ENCODE results near the gene TEP1. TPM values are rescaled to one million over a fixed set of nuclear protein-coding genes. Genes with fewer than 3 reads are reported as not detected.

Gene TEP1
- total and polyA plus RNA-seq, 2 donors (not counting 1 experiment from before 2014, with no cell fraction given) = 10.5 to 21.6 TPM

DNA sequence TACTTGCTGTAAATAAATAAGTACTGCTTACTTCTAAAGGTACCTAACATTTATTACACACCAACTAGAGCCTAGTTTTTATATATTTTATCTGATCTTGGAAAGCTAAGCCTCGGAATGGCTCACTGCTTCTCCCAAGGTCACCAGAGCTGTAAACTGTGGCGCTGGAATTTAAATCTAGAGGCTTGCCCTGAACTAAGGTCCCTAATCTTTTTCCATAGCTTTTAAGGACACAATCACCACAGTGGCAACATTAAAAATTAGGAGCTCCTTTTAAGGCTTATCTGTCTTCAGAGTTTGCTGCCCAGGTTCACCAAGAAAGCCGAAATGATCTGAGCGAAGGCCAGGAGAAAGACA, 80.9 kb downstream of the TEP1 start:
- Histone ChIP-seq H3K4me3 (replicated peaks in 1 of 4; ENCODE audit: control extremely low read depth in 1 of 4, insufficient read depth in 1 of 4, low read depth in 3 of 4, low read length in 4 of 4) (peak overlapping the region; percentile 61 to 79 (median 71)), H4K20me1 (ENCODE audit: control insufficient read depth, extremely low read depth, insufficient read depth, low read length) (no peaks in the 10 kb centered on the region), H3K27ac (ENCODE audit: insufficient read depth, low read length) (peak overlapping the region; percentile 73), H2AFZ (ENCODE audit: low read length) (no peak overlapping the region), H3K4me1 (ENCODE audit: control insufficient read depth, extremely low read depth, insufficient read depth, low read length) (no peaks in the 10 kb centered on the region), H3K79me2 (ENCODE audit: control insufficient read depth, insufficient read depth, low read length) (peaks cover 33% of the 10 kb centered on the region), H3K4me2 (ENCODE audit: extremely low read depth, insufficient read depth, low read length) (peak overlapping the region; percentile 20), H3K9me3 (ENCODE audit: control insufficient read depth, insufficient read depth, low read depth, low read length) (no peaks in the 10 kb centered on the region), H3K27me3 (ENCODE audit: control insufficient read depth, insufficient read depth, low read length) (no peaks in the 10 kb centered on the region), H3K36me3 (ENCODE audit: control insufficient read depth, insufficient read depth, low read length) (no peaks in the 10 kb centered on the region), H3K9ac (ENCODE audit: insufficient read depth, low read length) (no peak overlapping the region)
- no peak for TF ChIP-seq EZH2 (IDR thresholded peaks at IDR 0.05; ENCODE audit: low read length, missing control alignments)
- TF ChIP-seq, protein P1, sequence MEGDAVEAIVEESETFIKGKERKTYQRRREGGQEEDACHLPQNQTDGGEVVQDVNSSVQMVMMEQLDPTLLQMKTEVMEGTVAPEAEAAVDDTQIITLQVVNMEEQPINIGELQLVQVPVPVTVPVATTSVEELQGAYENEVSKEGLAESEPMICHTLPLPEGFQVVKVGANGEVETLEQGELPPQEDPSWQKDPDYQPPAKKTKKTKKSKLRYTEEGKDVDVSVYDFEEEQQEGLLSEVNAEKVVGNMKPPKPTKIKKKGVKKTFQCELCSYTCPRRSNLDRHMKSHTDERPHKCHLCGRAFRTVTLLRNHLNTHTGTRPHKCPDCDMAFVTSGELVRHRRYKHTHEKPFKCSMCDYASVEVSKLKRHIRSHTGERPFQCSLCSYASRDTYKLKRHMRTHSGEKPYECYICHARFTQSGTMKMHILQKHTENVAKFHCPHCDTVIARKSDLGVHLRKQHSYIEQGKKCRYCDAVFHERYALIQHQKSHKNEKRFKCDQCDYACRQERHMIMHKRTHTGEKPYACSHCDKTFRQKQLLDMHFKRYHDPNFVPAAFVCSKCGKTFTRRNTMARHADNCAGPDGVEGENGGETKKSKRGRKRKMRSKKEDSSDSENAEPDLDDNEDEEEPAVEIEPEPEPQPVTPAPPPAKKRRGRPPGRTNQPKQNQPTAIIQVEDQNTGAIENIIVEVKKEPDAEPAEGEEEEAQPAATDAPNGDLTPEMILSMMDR (conservative IDR thresholded peaks at IDR 0.05 in 1 of 2, IDR thresholded peaks at IDR 0.05 in 1 of 2; ENCODE audit: low read depth in 1 of 2, low read length in 2 of 2) = no peak
- peak; percentile 8 to 11 for DNase-seq (ENCODE audit: low read depth in 2 of 2)

DNA sequence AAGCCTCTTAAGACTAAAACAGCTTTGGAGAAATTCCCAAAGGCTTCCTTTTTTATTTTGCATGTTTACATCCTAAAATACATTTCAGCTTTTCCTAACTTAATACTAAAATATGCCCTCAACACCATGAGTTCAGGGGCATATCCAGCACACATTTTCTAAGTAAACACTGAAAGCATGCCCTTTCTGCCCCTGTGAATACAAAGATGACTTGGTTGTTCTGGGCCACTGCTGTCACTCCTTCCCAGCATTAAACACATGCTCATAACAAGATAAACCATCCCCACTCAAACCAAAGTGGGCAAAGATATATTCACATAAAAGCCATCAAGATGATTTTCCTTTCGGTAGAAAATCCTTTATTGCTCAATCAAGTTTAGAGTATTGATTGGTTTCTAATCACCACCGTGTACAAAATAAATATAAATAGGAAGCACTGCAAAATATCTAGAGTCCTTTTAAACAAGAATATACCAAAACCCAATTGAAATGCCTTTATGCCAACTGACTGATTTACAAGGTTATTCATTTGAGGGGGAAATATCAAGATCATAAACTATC, 82.2 kb downstream of the TEP1 start:
- H3K9me3 ChIP-seq (ENCODE audit: control insufficient read depth, insufficient read depth, low read depth, low read length) = no peaks in the 10 kb centered on the region
- H3K4me1 ChIP-seq (ENCODE audit: control insufficient read depth, extremely low read depth, insufficient read depth, low read length) = no peaks in the 10 kb centered on the region
- TF ChIP-seq, protein P1 (conservative IDR thresholded peaks at IDR 0.05 in 1 of 2, IDR thresholded peaks at IDR 0.05 in 1 of 2; ENCODE audit: low read depth in 1 of 2, low read length in 2 of 2) = no peak
- no peak for TF ChIP-seq EZH2 (IDR thresholded peaks at IDR 0.05; ENCODE audit: low read length, missing control alignments)
- no peak overlapping the region for H3K9ac ChIP-seq (ENCODE audit: insufficient read depth, low read length)
- no peak overlapping the region for H2AFZ ChIP-seq (ENCODE audit: low read length)
- H3K27ac ChIP-seq (ENCODE audit: insufficient read depth, low read length) = no peak overlapping the region
- peaks cover 33% of the 10 kb centered on the region for H3K79me2 ChIP-seq (ENCODE audit: control insufficient read depth, insufficient read depth, low read length)
- H3K4me2 ChIP-seq (ENCODE audit: extremely low read depth, insufficient read depth, low read length) = peak overlapping the region; percentile 23
- H3K36me3 ChIP-seq (ENCODE audit: control insufficient read depth, insufficient read depth, low read length) = no peaks in the 10 kb centered on the region
- H4K20me1 ChIP-seq (ENCODE audit: control insufficient read depth, extremely low read depth, insufficient read depth, low read length) = no peaks in the 10 kb centered on the region
- no peak for DNase-seq (ENCODE audit: low read depth in 2 of 2)
- H3K4me3 ChIP-seq (replicated peaks in 1 of 4; ENCODE audit: control extremely low read depth in 1 of 4, insufficient read depth in 1 of 4, low read depth in 3 of 4, low read length in 4 of 4) = peak overlapping the region in 2 of 4 experiments; percentile 25 to 41
- no peaks in the 10 kb centered on the region for H3K27me3 ChIP-seq (ENCODE audit: control insufficient read depth, insufficient read depth, low read length)

DNA sequence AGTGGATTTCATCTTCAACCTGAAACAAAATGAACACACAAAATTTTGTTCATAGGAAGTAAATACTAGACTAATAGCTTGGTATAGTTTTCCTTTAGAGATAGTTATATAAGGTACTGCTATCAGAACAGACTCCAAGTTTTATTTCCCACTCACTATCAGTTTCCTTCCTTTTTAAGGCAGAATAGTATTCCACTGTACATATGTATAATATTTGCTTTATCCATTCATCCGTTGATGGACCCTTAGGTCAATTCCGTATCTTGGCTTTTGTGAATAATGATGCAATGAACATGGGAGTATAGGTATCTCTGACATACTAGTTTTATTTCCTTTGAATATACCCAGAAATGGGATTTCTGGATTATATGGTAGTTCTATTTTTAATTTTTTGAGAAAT, 83.9 kb downstream of the TEP1 start:
- Histone ChIP-seq H3K36me3 (ENCODE audit: control insufficient read depth, insufficient read depth, low read length) (no peaks in the 10 kb centered on the region), H3K27ac (ENCODE audit: insufficient read depth, low read length) (no peak overlapping the region), H3K4me2 (ENCODE audit: extremely low read depth, insufficient read depth, low read length) (no peak overlapping the region), H3K9me3 (ENCODE audit: control insufficient read depth, insufficient read depth, low read depth, low read length) (no peaks in the 10 kb centered on the region), H3K4me1 (ENCODE audit: control insufficient read depth, extremely low read depth, insufficient read depth, low read length) (no peaks in the 10 kb centered on the region), H3K27me3 (ENCODE audit: control insufficient read depth, insufficient read depth, low read length) (no peaks in the 10 kb centered on the region), H2AFZ (ENCODE audit: low read length) (no peak overlapping the region), H3K4me3 (replicated peaks in 1 of 4; ENCODE audit: control extremely low read depth in 1 of 4, insufficient read depth in 1 of 4, low read depth in 3 of 4, low read length in 4 of 4) (no peak overlapping the region), H3K79me2 (ENCODE audit: control insufficient read depth, insufficient read depth, low read length) (peaks cover 33% of the 10 kb centered on the region), H3K9ac (ENCODE audit: insufficient read depth, low read length) (no peak overlapping the region), H4K20me1 (ENCODE audit: control insufficient read depth, extremely low read depth, insufficient read depth, low read length) (no peaks in the 10 kb centered on the region)
- no peak for DNase-seq (ENCODE audit: low read depth in 2 of 2)
- TF ChIP-seq, protein P1 (conservative IDR thresholded peaks at IDR 0.05 in 1 of 2, IDR thresholded peaks at IDR 0.05 in 1 of 2; ENCODE audit: low read depth in 1 of 2, low read length in 2 of 2) = no peak
- TF ChIP-seq EZH2 (IDR thresholded peaks at IDR 0.05; ENCODE audit: low read length, missing control alignments) = no peak
